Esophagus squamous epithelium (tissue), 5 donors: ENCODE data around the gene LZTS3. TPM values are rescaled to one million over a fixed set of nuclear protein-coding genes. Genes with fewer than 3 reads are reported as not detected.

ENCODE experiments used
- DNase-seq: peaks from one replicate; lab custom pipeline; 2025; lab: John Stamatoyannopoulos, UW
- H3K27ac ChIP-seq, 4 donors: fragments of 200-600 bp; sonication (generic); one replicate each; pipeline ENCODE4 v1.5.1; 2016 to 2019; ENCODE audit warnings: mild to moderate bottlenecking in 1 of 4
- H3K27me3 ChIP-seq, 4 donors: fragments of 200-600 bp; sonication (generic); 1 replicate in 3 of 4; 2 replicates in 1 of 4; pipeline versions ENCODE4 v1.5.1 to v1.6.0; 2017 to 2021; ENCODE audit warnings: antibody characterized with exemption in 1 of 4
- H3K36me3 ChIP-seq, 3 donors: fragments of 200-600 bp; sonication (generic); one replicate each; pipeline ENCODE4 v1.5.1; 2016 to 2019
- H3K4me1 ChIP-seq, 3 donors: fragments of 200-600 bp; sonication (generic); one replicate each; pipeline ENCODE4 v1.5.1; 2017 to 2019
- H3K4me3 ChIP-seq, 4 donors: fragments of 200-600 bp; sonication (generic); 1 replicate in 3 of 4; 2 replicates in 1 of 4; pipeline ENCODE4 v1.5.1; 2016 to 2019; ENCODE audit warnings: mild to moderate bottlenecking in 2 of 4, moderate library complexity in 1 of 4
- H3K9me3 ChIP-seq, 3 donors: fragments of 200-600 bp; sonication (generic); one replicate each; pipeline ENCODE4 v1.5.1; 2016 to 2019
- CTCF ChIP-seq, 6 experiments: fragments of 450-650 bp in 4 of 6; fragments of 200-600 bp in 2 of 6; sonication (generic) in 2 of 6; IDR thresholded peaks; one replicate each; pipeline ENCODE4 v1.5.1; 2016 to 2019; ENCODE audit warnings: antibody characterized with exemption in 6 of 6, mild to moderate bottlenecking in 4 of 6, moderate library complexity in 4 of 6
- POLR2A ChIP-seq, 4 donors: fragments of 450-650 bp; IDR thresholded peaks; one replicate each; pipeline ENCODE4 v1.6.1; 2017; ENCODE audit warnings: antibody characterized with exemption in 4 of 4, mild to moderate bottlenecking in 4 of 4, moderate library complexity in 3 of 4
- WGBS, 2 donors: methylation state at CpG; one replicate each; pipeline ENCODE4 v1.1.5; 2018; 5-methylcytosine and 5-hydroxymethylcytosine counted together
- intact Hi-C: fragments of 100-400 bp; cut with DNase I; formaldehyde crosslinking; loops from one replicate; pipeline ENCODE4 v1.15.0; 2022
- total RNA-seq, 4 donors: library from RNA; depleted of rRNA; stranded (reverse); fragments of >200 nt; gene quantifications; one replicate each; pipeline ENCODE4 v1.1.0, GENCODE V29; 2016
- donor health status: DM: yes; HTN: yes; CAD: no.

LZTS3 gene
- total RNA-seq, 4 donors from 2014 or later = 1.1 to 6.3 (median 4.4) TPM

- H3K4me1 ChIP-seq = peaks cover 0 to 23% (median 0%) of the 10 kb centered on the region in 3 donors
- DNase-seq = no peak
- no peaks in the 10 kb centered on the region for H3K27me3 ChIP-seq
- TF ChIP-seq POLR2A (IDR thresholded peaks at IDR 0.05) = no peak
- no peak for TF ChIP-seq CTCF (IDR thresholded peaks at IDR 0.05)
- H3K27ac ChIP-seq = no peak overlapping the region
- no peaks in the 10 kb centered on the region for H3K9me3 ChIP-seq
- WGBS, 2 donors = 83 to 89% methylated on average over 2 of the region's 2 CpGs
- intact Hi-C loops = no loop called here
- H3K36me3 ChIP-seq = peaks cover 0 to 12% (median 0%) of the 10 kb centered on the region in 3 donors
- no peak overlapping the region for H3K4me3 ChIP-seq
Measured at GRCh38 chr20:3137492-3137891, 35.9 kb downstream of the LZTS3 start.

GRCh38 chr20:3135507-3136070 is 37.8 kb downstream of the LZTS3 start:
- H3K4me3 ChIP-seq = no peak overlapping the region
- TF ChIP-seq CTCF (IDR thresholded peaks at IDR 0.05) (no peak), POLR2A (IDR thresholded peaks at IDR 0.05) (no peak)
- H3K27me3 ChIP-seq = no peaks in the 10 kb centered on the region
- peaks cover 0 to 15% (median 0%) of the 10 kb centered on the region in 3 donors for H3K4me1 ChIP-seq
- H3K27ac ChIP-seq = no peak overlapping the region
- 80 to 84% methylated on average over 5 of the region's 5 CpGs for WGBS, 2 donors
- no peak for DNase-seq
- H3K9me3 ChIP-seq = no peaks in the 10 kb centered on the region
- H3K36me3 ChIP-seq = peaks cover 0 to 12% (median 0%) of the 10 kb centered on the region in 3 donors
- intact Hi-C loops = no loop called here

- 77 to 79% methylated on average over 3 of the region's 3 CpGs for WGBS, 2 donors
- intact Hi-C loops = no loop called here
Measured at GRCh38 chr20:3134151-3134550, 39.2 kb downstream of the LZTS3 start.

GRCh38 chr20:3133155-3133554 is 40.2 kb downstream of the LZTS3 start:
- intact Hi-C loops = no loop called here
- no peak for DNase-seq
- WGBS, 2 donors = 83 to 86% methylated on average over 2 of the region's 2 CpGs
- Histone ChIP-seq H3K36me3 (peaks cover 0 to 12% (median 0%) of the 10 kb centered on the region in 3 donors), H3K4me3 (no peak overlapping the region), H3K9me3 (no peaks in the 10 kb centered on the region), H3K27me3 (no peaks in the 10 kb centered on the region), H3K27ac (no peak overlapping the region), H3K4me1 (peaks cover 0 to 10% (median 0%) of the 10 kb centered on the region in 3 donors)
- TF ChIP-seq POLR2A (IDR thresholded peaks at IDR 0.05) = no peak

More at GRCh38 chr20:3134151-3134550, 39.2 kb downstream of the LZTS3 start:
- TF ChIP-seq CTCF (IDR thresholded peaks at IDR 0.05) (no peak), POLR2A (IDR thresholded peaks at IDR 0.05) (no peak)
- no peaks in the 10 kb centered on the region for H3K27me3 ChIP-seq
- H3K9me3 ChIP-seq = no peaks in the 10 kb centered on the region
- no peak overlapping the region for H3K4me3 ChIP-seq
- peaks cover 0 to 12% (median 0%) of the 10 kb centered on the region in 3 donors for H3K36me3 ChIP-seq
- DNase-seq = no peak
- H3K27ac ChIP-seq = no peak overlapping the region
- peaks cover 0 to under 1% (median 0%) of the 10 kb centered on the region in 3 donors for H3K4me1 ChIP-seq

- Histone ChIP-seq H3K4me1 (peaks cover 0 to 12% (median 0%) of the 10 kb centered on the region in 3 donors), H3K27me3 (no peaks in the 10 kb centered on the region), H3K36me3 (peaks cover 0 to 7% (median 0%) of the 10 kb centered on the region in 3 donors), H3K27ac (no peak overlapping the region), H3K9me3 (peaks cover 0 to 6% (median 0%) of the 10 kb centered on the region in 3 donors), H3K4me3 (no peak overlapping the region)
- TF ChIP-seq CTCF (IDR thresholded peaks at IDR 0.05) (no peak), POLR2A (IDR thresholded peaks at IDR 0.05) (no peak)
- intact Hi-C loops = no loop called here
- no peak for DNase-seq
- 81 to 97% methylated on average over 2 of the region's 2 CpGs for WGBS, 2 donors
Measured at GRCh38 chr20:3130051-3130600, 43.2 kb downstream of the LZTS3 start.
